Measurements from ENCODE around the gene MBLAC1.

MBLAC1 gene

DNA sequence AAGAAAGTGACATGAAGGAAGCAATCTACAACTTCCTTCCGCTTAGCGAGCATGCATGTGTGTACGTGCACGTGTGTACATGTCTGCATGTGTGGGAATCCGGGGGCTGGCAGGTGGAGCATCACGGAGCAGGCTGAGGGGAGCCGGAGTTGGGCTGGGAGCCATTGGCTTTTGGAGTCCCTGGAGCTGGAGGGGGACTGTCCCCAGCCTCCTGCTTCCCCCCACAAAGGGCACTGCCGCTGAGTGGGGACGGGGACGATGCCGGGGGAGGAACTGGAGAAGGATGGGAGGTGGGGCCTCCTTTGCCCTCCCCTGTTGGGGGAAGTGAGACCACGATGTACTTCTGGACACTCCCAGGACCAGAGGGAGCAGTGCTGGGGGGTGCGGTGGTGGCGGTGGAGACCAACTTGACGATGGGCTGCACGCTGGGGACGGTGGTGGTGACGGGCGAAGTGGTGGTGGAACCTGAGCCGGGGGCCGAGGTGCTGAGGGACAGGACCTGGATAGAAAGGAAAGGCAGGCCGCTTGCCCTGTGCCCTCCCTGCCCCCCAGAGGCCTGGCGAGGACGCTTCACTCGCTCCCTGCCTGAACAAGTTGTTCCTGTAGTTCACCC is 19.5 kb upstream of the MBLAC1 start:
- H3K36me3 Mint-ChIP-seq: no peaks in the 10 kb centered on the region
- H3K4me1 Mint-ChIP-seq (ENCODE audit: low read depth): peaks cover 7% of the 10 kb centered on the region
- H3K4me3 Mint-ChIP-seq: no peak overlapping the region
- H3K27ac Mint-ChIP-seq: no peak overlapping the region
- no peaks in the 10 kb centered on the region for H3K27me3 Mint-ChIP-seq
- no peaks in the 10 kb centered on the region for H3K9me3 Mint-ChIP-seq (ENCODE audit: low read depth)

DNA sequence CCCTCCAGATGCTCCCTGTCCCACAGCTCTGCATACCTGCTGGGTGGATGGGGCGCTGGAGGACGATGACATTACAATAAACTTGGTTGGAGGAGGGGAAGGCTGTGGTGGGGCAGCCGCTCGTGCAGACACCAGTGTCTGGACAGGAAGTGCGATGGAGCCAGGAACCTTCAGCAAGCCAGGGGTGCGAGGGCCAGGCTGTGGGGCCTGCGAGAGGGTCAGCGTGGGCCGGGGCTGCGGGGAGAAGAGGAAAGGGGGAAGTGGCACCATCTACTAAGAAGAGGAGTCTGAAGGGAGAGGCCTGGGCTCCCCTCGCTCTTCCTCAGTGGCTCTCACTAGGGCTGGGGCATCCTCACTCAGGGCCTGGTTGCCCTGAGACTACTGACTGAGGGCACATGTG is 18.9 kb upstream of the MBLAC1 start:
- Mint-ChIP-seq H3K36me3 (no peaks in the 10 kb centered on the region), H3K27ac (no peak overlapping the region), H3K27me3 (no peaks in the 10 kb centered on the region), H3K9me3 (ENCODE audit: low read depth) (no peaks in the 10 kb centered on the region), H3K4me1 (ENCODE audit: low read depth) (peaks cover 2% of the 10 kb centered on the region), H3K4me3 (no peak overlapping the region)

DNA sequence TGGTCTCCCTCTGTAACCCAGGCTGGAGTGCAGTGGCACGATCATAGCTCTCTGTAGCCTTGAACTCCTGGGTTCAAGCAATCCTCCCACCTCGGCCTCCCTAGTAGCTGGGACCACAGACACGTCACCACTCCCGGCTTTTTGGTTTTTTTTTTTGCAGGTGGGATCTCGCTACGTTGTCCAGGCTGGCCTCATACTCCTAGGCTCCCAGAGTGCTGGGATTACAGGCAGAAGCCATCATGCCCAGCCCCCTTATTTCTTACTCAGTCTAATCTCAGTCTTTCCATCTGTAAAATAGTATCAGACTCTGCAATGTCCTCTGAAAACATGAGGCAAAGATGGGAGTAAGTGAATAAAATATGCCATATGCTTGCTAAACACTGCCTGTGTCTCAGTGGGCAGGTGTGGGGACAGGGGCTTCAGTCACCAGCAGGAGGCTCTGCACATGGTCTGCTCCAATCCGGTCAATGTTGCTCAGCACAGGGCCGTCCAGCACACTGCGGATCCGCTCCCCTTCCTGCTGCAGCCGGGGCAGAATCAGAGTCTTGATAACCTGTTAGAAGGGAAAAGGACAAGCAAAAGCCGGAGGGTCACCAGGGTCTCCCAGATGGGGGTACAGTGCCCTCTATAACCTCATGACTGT is 17.1 kb upstream of the MBLAC1 start:
- no peaks in the 10 kb centered on the region for H3K9me3 Mint-ChIP-seq (ENCODE audit: low read depth)
- H3K27me3 Mint-ChIP-seq: no peaks in the 10 kb centered on the region
- H3K27ac Mint-ChIP-seq: no peak overlapping the region
- H3K4me3 Mint-ChIP-seq: no peak overlapping the region
- H3K36me3 Mint-ChIP-seq: no peaks in the 10 kb centered on the region
- H3K4me1 Mint-ChIP-seq (ENCODE audit: low read depth): no peaks in the 10 kb centered on the region

DNA sequence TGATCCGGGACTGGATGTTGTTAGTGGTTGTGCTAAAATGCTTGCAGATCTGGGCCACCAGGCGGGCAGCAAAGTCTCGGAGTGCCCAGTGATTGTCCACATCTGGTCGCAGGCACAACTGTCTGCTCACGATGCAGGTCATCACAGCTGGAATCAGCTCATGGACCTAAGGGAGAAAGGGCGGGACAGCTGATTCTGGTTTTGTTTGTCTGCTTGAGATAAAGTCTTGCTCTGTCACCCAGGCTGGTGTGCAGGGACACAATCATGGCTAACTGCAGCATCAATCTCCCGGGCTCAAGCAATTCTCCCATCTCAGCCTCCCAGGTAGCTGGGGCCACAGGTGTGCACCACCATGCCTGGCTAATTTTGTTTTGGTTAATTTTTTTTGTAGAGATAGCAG is 15.6 kb upstream of the MBLAC1 start:
- Mint-ChIP-seq H3K9me3 (ENCODE audit: low read depth) (no peaks in the 10 kb centered on the region), H3K27me3 (no peaks in the 10 kb centered on the region), H3K27ac (no peak overlapping the region), H3K4me1 (ENCODE audit: low read depth) (peaks cover 3% of the 10 kb centered on the region), H3K4me3 (no peak overlapping the region), H3K36me3 (no peaks in the 10 kb centered on the region)

DNA sequence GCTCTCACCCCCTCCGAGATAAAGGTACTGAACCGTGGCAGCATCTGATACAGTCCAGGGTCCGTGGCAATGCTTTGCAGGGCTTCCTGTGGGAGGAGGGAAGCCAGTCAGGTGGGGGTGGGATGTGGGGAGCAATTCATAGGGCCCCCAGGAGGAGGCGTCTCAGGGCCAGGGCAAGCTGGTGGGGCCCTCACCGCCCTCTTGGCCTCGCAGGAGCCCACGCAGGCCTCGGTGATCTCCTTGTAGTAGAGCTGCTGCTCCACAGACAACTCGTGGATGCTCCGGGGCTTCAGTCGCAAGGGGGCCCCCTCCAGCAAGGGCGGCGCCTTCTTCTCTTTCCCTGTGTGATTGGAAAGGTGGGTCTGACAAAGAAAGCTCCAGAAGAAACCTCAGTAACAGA is 14.9 kb upstream of the MBLAC1 start:
- Mint-ChIP-seq H3K27me3 (no peaks in the 10 kb centered on the region), H3K36me3 (no peaks in the 10 kb centered on the region), H3K27ac (no peak overlapping the region), H3K4me1 (ENCODE audit: low read depth) (peaks cover 5% of the 10 kb centered on the region), H3K9me3 (ENCODE audit: low read depth) (no peaks in the 10 kb centered on the region), H3K4me3 (no peak overlapping the region)

DNA sequence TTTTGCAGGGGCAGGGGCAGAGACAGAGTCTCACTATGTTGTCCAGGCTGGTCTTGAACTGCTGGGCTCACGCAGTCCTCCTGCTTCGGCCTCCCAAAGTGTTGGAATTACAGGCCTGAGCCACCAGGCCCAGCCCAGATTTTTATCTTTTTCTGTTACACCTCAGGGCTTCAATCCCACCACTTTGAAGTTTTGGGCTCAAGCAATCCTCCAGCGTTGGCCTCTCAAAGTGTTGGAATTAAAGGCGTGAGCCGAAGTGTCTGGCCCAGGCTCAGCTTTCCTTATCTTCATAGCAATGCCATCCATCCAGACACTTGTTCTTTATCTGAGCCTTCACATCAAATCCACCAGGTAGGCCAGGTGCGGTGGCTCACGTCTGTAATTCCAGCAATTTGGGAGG is 11.7 kb upstream of the MBLAC1 start:
- no peaks in the 10 kb centered on the region for H3K27me3 Mint-ChIP-seq
- no peaks in the 10 kb centered on the region for H3K36me3 Mint-ChIP-seq
- no peaks in the 10 kb centered on the region for H3K9me3 Mint-ChIP-seq (ENCODE audit: low read depth)
- H3K4me3 Mint-ChIP-seq: no peak overlapping the region
- H3K27ac Mint-ChIP-seq: no peak overlapping the region
- peaks cover 19% of the 10 kb centered on the region for H3K4me1 Mint-ChIP-seq (ENCODE audit: low read depth)

DNA sequence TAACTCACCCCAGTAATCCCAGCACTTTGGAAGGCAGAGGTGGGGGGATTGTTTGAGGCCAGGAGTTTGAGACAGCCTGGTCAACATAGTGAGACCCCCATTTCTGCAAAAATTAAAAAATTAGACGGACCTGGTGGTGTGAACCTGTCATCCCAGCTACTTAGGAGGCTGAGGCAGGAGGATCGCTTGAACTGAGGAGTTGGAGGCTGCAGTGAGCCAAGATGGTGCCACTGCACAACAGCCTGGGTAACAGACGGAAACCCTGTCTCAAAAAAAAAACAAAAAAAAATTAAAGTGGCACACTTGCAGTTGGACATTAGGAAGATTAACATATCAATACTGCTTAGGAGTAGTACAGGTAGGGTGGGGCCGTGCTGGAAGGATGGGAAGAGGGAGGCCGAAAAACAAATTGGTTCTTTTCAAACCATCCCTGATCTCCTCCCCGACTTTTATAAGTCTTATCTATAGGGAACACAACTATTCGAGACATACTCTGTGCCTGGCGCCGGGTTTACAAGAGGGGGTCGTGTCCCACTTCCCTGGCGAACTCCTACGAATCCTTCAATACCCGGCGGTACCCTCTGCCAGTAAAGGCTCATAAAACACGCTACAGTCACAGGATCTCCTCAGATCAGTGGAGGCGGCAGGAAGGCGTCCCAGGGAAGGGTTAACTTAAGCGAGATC is 8.2 kb upstream of the MBLAC1 start:
- peak overlapping the region; percentile 96 for H3K4me3 Mint-ChIP-seq
- no peaks in the 10 kb centered on the region for H3K36me3 Mint-ChIP-seq
- peak overlapping the region; percentile 99 for H3K27ac Mint-ChIP-seq
- H3K27me3 Mint-ChIP-seq: no peaks in the 10 kb centered on the region
- peaks cover 32% of the 10 kb centered on the region for H3K4me1 Mint-ChIP-seq (ENCODE audit: low read depth)
- H3K9me3 Mint-ChIP-seq (ENCODE audit: low read depth): no peaks in the 10 kb centered on the region

DNA sequence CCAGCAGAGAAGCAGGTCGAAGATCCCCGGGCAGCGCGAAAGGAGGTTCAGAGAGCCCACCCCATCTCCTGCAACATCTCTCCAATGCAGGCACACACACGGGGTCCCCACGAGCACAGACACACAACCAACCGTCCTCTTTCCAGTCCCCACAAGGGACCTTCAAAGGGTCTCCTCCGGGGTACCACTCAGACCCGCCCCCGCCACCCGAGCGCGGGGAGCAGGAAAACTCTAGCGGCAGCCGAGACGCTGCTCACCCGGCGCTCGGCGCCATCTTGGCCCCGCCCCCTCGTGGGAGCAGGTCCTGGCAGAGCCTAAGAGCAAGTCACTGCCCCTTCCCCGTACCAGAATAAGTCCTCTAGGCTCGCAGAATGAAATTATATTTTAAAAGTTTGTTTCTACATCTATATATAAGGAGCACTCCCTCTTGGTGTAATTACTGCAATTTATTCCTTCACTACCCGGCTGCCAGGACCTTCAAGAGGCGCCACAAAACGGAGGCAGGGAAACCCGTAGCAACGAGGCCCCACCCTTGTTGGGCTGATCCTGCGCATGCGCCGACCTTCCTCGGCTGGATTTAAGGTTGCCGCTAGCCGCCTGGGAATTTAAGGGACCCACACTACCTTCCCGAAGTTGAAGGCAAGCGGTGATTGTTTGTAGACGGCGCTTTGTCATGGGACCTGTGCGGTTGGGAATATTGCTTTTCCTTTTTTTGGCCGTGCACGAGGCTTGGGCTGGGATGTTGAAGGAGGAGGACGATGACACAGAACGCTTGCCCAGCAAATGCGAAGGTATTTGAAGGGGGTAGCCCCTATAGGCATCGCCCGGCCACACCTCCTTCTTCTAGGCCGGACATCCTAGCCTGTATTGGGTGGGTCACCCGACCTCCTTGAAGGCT is 7.4 kb upstream of the MBLAC1 start, which contains the start of the genes CNPY4 and TAF6:
TSS of gene CNPY4 (plus strand) at position 563 of the 898 bp plus-strand sequence. CDS start at position 674, 111 bp downstream.
TSS of gene TAF6 (minus strand) at position 287 of the 898 bp plus-strand sequence. CDS start 5,149 bp downstream, outside the sequence.
- no peaks in the 10 kb centered on the region for H3K27me3 Mint-ChIP-seq
- peak within 1 kb of the TSS; percentile 99 for H3K27ac Mint-ChIP-seq
- H3K4me1 Mint-ChIP-seq (ENCODE audit: low read depth): peaks cover 35% of the 10 kb centered on the region
- H3K4me3 Mint-ChIP-seq: peak within 1 kb of the TSS; percentile 96
- no peaks in the 10 kb centered on the region for H3K36me3 Mint-ChIP-seq
- H3K9me3 Mint-ChIP-seq (ENCODE audit: low read depth): no peaks in the 10 kb centered on the region

DNA sequence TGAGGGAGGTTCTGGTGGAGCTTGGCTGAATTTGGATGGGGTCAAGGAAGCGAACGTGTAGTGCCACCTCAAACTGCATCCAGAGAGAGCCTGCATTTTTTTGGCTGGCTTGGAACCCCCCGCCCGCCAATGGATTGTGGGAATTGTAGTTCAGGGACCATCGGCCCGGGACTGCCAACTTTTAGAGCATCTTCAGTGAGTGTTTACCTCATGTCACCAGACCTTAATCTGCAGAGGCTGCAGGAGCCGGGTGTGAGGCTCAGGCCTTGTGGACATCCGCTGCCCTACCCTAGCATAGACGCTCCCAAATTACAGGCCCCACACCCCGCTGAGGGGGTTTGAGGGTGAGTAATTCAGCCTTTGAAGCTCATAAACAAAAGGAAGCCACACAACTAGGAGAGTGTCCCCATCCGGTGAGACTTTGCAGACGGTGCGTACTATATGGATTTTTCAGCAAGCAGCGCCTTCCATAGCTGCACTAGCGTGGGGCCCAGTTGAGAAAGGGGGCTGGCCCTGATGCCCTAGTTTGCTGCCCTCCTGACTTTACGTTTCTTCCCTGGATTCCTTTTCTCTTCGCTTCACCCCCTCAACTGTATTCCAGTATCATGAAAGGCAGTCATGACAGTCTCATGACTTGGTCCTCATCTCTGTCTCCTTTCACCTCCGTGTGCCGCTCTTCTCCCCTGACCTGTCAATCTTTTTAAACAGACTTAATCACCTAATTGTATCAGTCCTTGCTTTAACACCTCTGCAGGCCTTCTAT is 6.6 kb upstream of the MBLAC1 start:
- Mint-ChIP-seq H3K27me3 (no peaks in the 10 kb centered on the region), H3K36me3 (no peaks in the 10 kb centered on the region)

DNA sequence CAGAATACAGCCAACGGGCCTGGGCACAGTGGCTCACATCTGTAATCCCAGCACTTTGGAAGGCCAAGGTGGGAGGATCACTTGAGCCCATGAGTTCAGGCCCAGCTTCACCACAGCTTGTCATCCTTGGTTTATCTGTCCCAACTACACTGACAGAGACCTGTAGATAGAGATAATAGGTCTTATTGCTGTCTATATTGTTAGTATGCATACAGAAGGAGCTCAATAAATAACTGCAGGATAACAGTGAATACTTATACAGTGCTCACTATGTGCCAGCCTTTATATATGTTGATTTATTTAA is 6.1 kb upstream of the MBLAC1 start:
- peak overlapping the region; percentile 96 for H3K4me3 Mint-ChIP-seq

More for the DNA sequence above, 6.6 kb upstream of the MBLAC1 start:
- Mint-ChIP-seq H3K4me1 (ENCODE audit: low read depth) (peaks cover 42% of the 10 kb centered on the region), H3K4me3 (peak overlapping the region; percentile 96), H3K27ac (peak overlapping the region; percentile 99), H3K9me3 (ENCODE audit: low read depth) (no peaks in the 10 kb centered on the region)

DNA sequence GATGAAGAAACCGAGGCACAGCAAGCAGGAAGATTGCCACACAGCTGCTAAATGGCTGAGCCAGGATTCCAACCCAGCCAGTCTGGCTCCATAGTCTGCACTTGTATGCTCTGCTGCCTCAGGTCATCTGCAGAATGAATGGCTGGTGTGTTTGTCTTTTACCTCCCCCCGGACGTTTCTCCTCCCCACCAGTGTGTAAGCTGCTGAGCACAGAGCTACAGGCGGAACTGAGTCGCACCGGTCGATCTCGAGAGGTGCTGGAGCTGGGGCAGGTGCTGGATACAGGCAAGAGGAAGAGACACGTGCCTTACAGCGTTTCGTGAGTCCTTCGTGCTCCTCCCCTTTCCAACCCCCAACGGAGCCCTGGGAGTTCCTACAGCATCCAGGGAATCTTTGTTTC is 4.7 kb upstream of the MBLAC1 start:
- H3K9me3 Mint-ChIP-seq (ENCODE audit: low read depth): no peaks in the 10 kb centered on the region
- H3K4me1 Mint-ChIP-seq (ENCODE audit: low read depth): peaks cover 50% of the 10 kb centered on the region
- H3K36me3 Mint-ChIP-seq: no peaks in the 10 kb centered on the region
- H3K4me3 Mint-ChIP-seq: no peak overlapping the region
- peak overlapping the region; percentile 41 for H3K27ac Mint-ChIP-seq
- no peaks in the 10 kb centered on the region for H3K27me3 Mint-ChIP-seq

More for the DNA sequence above, 6.1 kb upstream of the MBLAC1 start:
- H3K9me3 Mint-ChIP-seq (ENCODE audit: low read depth): no peaks in the 10 kb centered on the region
- peak overlapping the region; percentile 99 for H3K27ac Mint-ChIP-seq
- no peaks in the 10 kb centered on the region for H3K27me3 Mint-ChIP-seq
- H3K4me1 Mint-ChIP-seq (ENCODE audit: low read depth): peaks cover 47% of the 10 kb centered on the region
- no peaks in the 10 kb centered on the region for H3K36me3 Mint-ChIP-seq

DNA sequence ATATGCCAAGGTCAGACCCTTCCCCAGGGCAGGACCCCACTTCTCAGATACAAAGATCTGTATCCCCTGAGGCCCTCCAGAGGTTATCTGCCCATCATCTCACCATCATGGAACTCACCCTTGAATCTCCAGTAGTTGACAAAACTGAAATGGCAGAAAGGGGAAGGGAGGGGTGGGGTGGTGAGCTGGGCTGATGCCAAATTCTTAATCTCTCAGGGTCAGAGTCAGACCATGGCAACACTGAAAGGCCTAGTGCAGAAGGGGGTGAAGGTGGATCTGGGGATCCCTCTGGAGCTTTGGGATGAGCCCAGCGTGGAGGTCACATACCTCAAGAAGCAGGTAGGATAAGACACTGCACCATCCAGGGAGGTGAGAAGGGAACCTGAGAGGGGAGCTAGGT is 4.2 kb upstream of the MBLAC1 start:
- no peaks in the 10 kb centered on the region for H3K9me3 Mint-ChIP-seq (ENCODE audit: low read depth)
- no peaks in the 10 kb centered on the region for H3K27me3 Mint-ChIP-seq
- no peak overlapping the region for H3K4me3 Mint-ChIP-seq
- H3K27ac Mint-ChIP-seq: peak overlapping the region; percentile 41
- peaks cover 50% of the 10 kb centered on the region for H3K4me1 Mint-ChIP-seq (ENCODE audit: low read depth)
- H3K36me3 Mint-ChIP-seq: no peaks in the 10 kb centered on the region

DNA sequence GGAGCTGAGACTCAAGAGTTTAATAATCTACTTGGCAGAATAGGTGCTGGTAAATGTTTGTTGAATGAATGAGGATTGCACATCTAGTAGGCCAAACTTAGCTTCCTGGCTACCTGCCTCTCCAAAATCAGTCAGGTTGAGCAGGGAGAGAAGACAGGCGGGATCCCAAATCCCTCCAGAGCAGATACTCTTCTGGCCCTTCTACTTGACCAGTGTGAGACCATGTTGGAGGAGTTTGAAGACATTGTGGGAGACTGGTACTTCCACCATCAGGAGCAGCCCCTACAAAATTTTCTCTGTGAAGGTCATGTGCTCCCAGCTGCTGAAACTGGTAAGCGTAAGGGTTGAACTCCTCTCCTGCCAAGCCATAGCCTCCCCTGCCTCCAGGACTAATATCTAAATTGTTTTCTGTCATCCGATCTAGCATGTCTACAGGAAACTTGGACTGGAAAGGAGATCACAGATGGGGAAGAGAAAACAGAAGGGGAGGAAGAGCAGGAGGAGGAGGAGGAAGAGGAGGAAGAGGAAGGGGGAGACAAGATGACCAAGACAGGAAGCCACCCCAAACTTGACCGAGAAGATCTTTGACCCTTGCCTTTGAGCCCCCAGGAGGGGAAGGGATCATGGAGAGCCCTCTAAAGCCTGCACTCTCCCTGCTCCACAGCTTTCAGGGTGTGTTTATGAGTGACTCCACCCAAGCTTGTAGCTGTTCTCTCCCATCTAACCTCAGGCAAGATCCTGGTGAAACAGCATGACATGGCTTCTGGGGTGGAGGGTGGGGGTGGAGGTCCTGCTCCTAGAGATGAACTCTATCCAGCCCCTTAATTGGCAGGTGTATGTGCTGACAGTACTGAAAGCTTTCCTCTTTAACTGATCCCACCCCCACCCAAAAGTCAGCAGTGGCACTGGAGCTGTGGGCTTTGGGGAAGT is 2.2 kb upstream of the MBLAC1 start:
- no peaks in the 10 kb centered on the region for H3K36me3 Mint-ChIP-seq
- peak overlapping the region; percentile 96 for H3K4me3 Mint-ChIP-seq
- H3K27me3 Mint-ChIP-seq: no peaks in the 10 kb centered on the region
- H3K27ac Mint-ChIP-seq: peak overlapping the region; percentile 75
- H3K4me1 Mint-ChIP-seq (ENCODE audit: low read depth): peaks cover 47% of the 10 kb centered on the region
- H3K9me3 Mint-ChIP-seq (ENCODE audit: low read depth): no peaks in the 10 kb centered on the region
